ENCODE measurements around the gene LRRC63. TPM values are rescaled to one million over a fixed set of nuclear protein-coding genes. Genes with fewer than 3 reads are reported as not detected.

LRRC63 gene
- total RNA-seq, 1 donor from 2014 or later = not detected

- Histone ChIP-seq H3K27ac (no peak overlapping the region), H3K4me3 (no peak overlapping the region), H3K36me3 (no peaks in the 10 kb centered on the region), H3K9me3 (no peaks in the 10 kb centered on the region), H3K27me3 (no peaks in the 10 kb centered on the region), H3K4me1 (no peaks in the 10 kb centered on the region)
- no peak for TF ChIP-seq CTCF (IDR thresholded peaks at IDR 0.05)
- no peak for DNase-seq (ENCODE audit: low spot score in 2 of 2)
- intact Hi-C loops (cut with DNase I) = no loop called here
These were observed 41.0 kb upstream of the LRRC63 start for GRCh38 chr13:46170687-46171086.

- DNase-seq (ENCODE audit: low spot score in 2 of 2) = no peak
- Histone ChIP-seq H3K4me3 (no peak overlapping the region), H3K36me3 (no peaks in the 10 kb centered on the region), H3K9me3 (no peaks in the 10 kb centered on the region), H3K4me1 (no peaks in the 10 kb centered on the region), H3K27me3 (no peaks in the 10 kb centered on the region), H3K27ac (no peak overlapping the region)
- intact Hi-C loops (cut with DNase I) = no loop called here
- no peak for TF ChIP-seq CTCF (IDR thresholded peaks at IDR 0.05)
These were observed 40.5 kb upstream of the LRRC63 start for GRCh38 chr13:46171217-46171616.

- H3K4me1 ChIP-seq = no peaks in the 10 kb centered on the region
- H3K27ac ChIP-seq = no peak overlapping the region
- DNase-seq (ENCODE audit: low spot score in 2 of 2) = no peak
- no peaks in the 10 kb centered on the region for H3K27me3 ChIP-seq
- H3K9me3 ChIP-seq = no peaks in the 10 kb centered on the region
- TF ChIP-seq CTCF (IDR thresholded peaks at IDR 0.05) = no peak
- no peaks in the 10 kb centered on the region for H3K36me3 ChIP-seq
- no peak overlapping the region for H3K4me3 ChIP-seq
- intact Hi-C loops (cut with DNase I) = no loop called here
These were observed 40.0 kb upstream of the LRRC63 start for GRCh38 chr13:46171739-46172138.

GRCh38 chr13:46172531-46172991 is 39.2 kb upstream of the LRRC63 start:
- Histone ChIP-seq H3K27me3 (no peaks in the 10 kb centered on the region), H3K9me3 (no peaks in the 10 kb centered on the region), H3K36me3 (no peaks in the 10 kb centered on the region), H3K4me3 (no peak overlapping the region), H3K4me1 (no peaks in the 10 kb centered on the region), H3K27ac (no peak overlapping the region)
- TF ChIP-seq CTCF (IDR thresholded peaks at IDR 0.05) = no peak
- DNase-seq (ENCODE audit: low spot score in 2 of 2) = no peak
- intact Hi-C loops (cut with DNase I) = no loop called here

GRCh38 chr13:46173656-46174055 is 38.1 kb upstream of the LRRC63 start:
- TF ChIP-seq CTCF (IDR thresholded peaks at IDR 0.05) = no peak
- Histone ChIP-seq H3K27me3 (no peaks in the 10 kb centered on the region), H3K4me3 (no peak overlapping the region), H3K27ac (no peak overlapping the region), H3K9me3 (no peaks in the 10 kb centered on the region), H3K4me1 (no peaks in the 10 kb centered on the region), H3K36me3 (no peaks in the 10 kb centered on the region)
- no peak for DNase-seq (ENCODE audit: low spot score in 2 of 2)
- intact Hi-C loops (cut with DNase I) = no loop called here

- intact Hi-C loops (cut with DNase I) = no loop called here
- H3K27ac ChIP-seq = peak overlapping the region in 1 of 2 donors; percentile 16
These were observed 35.0 kb upstream of the LRRC63 start for GRCh38 chr13:46176756-46177155.

More at GRCh38 chr13:46176756-46177155, 35.0 kb upstream of the LRRC63 start:
- H3K36me3 ChIP-seq = no peaks in the 10 kb centered on the region
- H3K4me3 ChIP-seq = no peak overlapping the region
- no peaks in the 10 kb centered on the region for H3K9me3 ChIP-seq
- TF ChIP-seq CTCF (IDR thresholded peaks at IDR 0.05) = no peak
- no peak for DNase-seq (ENCODE audit: low spot score in 2 of 2)
- H3K4me1 ChIP-seq = no peaks in the 10 kb centered on the region
- H3K27me3 ChIP-seq = no peaks in the 10 kb centered on the region

Data from ascending aorta (tissue), 2 donors.